Iris pigment epithelial cell (primary cell): ENCODE data around the gene PPP3R1.
A peak's percentile ranks its signal among the peaks of the same experiment; 100 is the strongest.

Experiments used
- DNase-seq: peaks from one replicate; pipeline ENCODE4 v3.0.0-alpha.2; 2011; ENCODE audit warnings: low read depth

Gene PPP3R1

GRCh38 chr2:68151037-68151436 lies 101.3 kb downstream of the PPP3R1 start:
- peak; percentile 16 for DNase-seq

- no peak for DNase-seq
Observed at GRCh38 chr2:68141875-68142274, 110.5 kb downstream of the PPP3R1 start.

- DNase-seq, result no peak
Observed at GRCh38 chr2:68135448-68136320, 116.6 kb downstream of the PPP3R1 start.

- DNase-seq, result no peak
Observed at GRCh38 chr2:68134554-68134953, 117.8 kb downstream of the PPP3R1 start.

GRCh38 chr2:68134120-68134519 lies 118.2 kb downstream of the PPP3R1 start:
- DNase-seq, result no peak
